ENCODE data around the gene CTCF. TPM values are rescaled to one million over a fixed set of nuclear protein-coding genes. Genes with fewer than 3 reads are reported as not detected.
A peak's percentile ranks its signal among the peaks of the same experiment; 100 is the strongest.

Gene CTCF
- total RNA-seq, 1 experiment from 2014 or later = 58.7 TPM

DNA sequence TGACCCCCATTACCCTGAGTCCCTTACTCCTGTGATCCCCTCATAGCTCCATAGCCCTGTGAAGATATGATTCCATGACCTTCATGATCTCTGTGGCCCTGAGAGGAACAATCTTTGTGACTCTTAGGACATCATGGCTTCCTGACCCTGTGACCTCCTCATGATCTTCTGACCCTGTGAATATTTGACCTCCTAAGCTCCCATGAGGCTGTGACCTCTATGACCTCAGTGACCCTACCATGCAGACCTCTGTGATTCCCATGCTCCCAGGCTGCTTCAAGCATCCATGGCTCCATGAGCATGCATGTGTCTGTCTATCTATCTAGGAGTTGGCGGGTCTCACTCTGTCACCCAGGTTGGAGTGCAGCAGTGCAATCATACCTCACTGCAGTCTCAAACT is 21.6 kb upstream of the CTCF start:
- Histone ChIP-seq H3K4me1 (no peaks in the 10 kb centered on the region), H3K9me3 (replicated peaks) (no peaks in the 10 kb centered on the region), H3K27me3 (no peaks in the 10 kb centered on the region), H3K4me3 (no peak overlapping the region), H3K27ac (no peak overlapping the region), H3K36me3 (no peaks in the 10 kb centered on the region; the same call in 1 of the 2 replicates)
- no peak for DNase-seq

DNA sequence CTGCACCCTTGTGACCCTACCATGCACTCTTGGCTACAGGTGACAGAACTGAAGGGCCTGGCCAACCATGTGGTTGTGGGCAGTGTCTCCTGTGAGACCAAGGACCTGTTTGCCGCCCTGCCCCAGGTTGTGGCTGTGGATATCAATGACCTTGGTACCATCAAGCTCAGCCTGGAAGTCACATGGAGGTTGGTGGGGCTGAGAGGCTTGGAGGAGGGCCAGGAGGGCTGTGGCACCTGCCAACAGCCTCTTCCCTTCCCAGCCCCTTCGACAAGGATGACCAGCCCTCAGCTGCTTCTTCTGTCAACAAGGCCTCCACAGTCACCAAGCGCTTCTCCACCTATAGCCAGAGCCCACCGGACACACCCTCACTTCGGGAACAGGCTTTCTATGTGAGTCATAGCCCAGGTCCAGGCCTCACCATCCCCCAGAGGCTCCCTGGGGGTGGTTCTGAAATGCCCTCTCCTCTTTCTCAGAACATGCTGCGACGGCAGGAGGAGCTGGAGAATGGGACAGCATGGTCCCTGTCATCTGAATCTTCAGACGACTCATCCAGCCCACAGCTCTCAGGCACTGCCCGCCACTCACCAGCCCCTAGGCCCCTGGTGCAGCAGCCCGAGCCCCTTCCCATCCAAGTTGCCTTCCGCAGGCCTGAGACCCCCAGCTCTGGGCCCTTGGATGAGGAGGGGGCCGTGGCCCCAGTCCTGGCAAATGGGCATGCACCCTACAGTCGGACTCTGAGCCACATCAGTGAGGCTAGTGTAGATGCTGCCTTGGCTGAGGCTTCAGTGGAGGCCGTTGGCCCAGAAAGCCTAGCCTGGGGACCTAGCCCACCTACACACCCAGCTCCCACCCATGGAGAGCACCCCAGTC is 20.7 kb upstream of the CTCF start:
- Histone ChIP-seq H3K4me1 (no peaks in the 10 kb centered on the region), H3K9me3 (replicated peaks) (no peaks in the 10 kb centered on the region), H3K27ac (no peak overlapping the region), H3K36me3 (no peaks in the 10 kb centered on the region; the same call in 1 of the 2 replicates), H3K27me3 (no peaks in the 10 kb centered on the region), H3K4me3 (no peak overlapping the region)
- DNase-seq = peak in 1 of 2 experiments; percentile 28

DNA sequence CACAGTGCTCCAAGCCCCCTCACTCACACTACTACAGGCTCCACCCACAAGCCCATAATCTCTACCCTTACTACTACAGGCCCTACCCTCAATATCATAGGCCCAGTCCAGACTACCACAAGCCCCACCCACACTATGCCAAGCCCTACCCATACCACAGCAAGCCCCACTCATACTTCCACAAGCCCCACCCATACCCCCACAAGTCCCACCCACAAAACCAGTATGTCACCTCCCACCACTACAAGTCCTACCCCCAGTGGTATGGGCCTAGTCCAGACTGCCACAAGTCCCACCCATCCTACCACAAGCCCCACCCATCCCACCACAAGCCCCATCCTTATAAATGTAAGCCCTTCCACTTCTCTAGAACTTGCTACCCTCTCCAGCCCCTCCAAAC is 19.9 kb upstream of the CTCF start:
- peak; percentile 63 to 71 for DNase-seq
- H3K36me3 ChIP-seq = no peaks in the 10 kb centered on the region; the same call in 1 of the 2 replicates
- no peaks in the 10 kb centered on the region for H3K27me3 ChIP-seq
- no peak overlapping the region for H3K27ac ChIP-seq
- H3K9me3 ChIP-seq (replicated peaks) = no peaks in the 10 kb centered on the region
- no peaks in the 10 kb centered on the region for H3K4me1 ChIP-seq
- H3K4me3 ChIP-seq = no peak overlapping the region

DNA sequence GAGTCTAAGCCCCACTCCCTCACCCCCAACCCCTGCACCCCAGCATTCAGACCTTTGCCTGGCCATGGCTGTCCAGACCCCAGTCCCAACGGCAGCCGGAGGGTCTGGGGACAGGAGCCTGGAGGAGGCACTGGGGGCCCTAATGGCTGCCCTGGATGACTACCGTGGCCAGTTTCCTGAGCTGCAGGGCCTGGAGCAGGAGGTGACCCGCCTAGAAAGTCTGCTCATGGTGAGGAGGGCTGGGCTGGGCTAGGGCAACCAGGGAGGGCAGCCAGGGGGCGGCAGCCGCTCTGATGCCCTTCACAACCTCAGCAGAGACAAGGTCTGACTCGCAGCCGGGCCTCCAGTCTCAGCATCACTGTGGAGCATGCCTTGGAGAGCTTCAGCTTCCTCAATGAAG is 19.3 kb upstream of the CTCF start:
- DNase-seq = no peak
- H3K27me3 ChIP-seq = no peaks in the 10 kb centered on the region
- no peak overlapping the region for H3K27ac ChIP-seq
- H3K4me3 ChIP-seq = no peak overlapping the region
- no peaks in the 10 kb centered on the region for H3K9me3 ChIP-seq (replicated peaks)
- H3K4me1 ChIP-seq = no peaks in the 10 kb centered on the region
- no peaks in the 10 kb centered on the region; the same call in 1 of the 2 replicates for H3K36me3 ChIP-seq

DNA sequence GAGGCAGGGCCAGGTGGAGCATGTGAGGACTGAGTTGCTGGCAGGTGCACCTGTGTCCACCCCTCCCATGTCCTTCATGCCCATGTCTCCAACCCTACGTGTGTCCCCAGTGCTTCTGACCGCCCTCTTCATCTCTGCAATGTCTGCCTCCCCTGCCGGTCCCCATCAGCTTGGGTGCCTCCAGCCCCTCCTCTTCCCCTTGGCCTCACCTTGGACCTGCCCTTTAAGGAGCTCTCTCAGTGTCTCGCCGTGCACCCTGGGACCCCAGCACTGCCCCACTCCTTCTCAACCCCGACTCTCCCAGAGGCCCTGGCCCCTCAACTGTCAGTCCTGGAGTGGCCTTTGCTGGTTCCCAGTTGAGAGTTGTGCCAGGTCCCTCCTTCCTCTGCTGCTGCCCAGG is 18.7 kb upstream of the CTCF start:
- no peak overlapping the region for H3K27ac ChIP-seq
- H3K9me3 ChIP-seq (replicated peaks) = no peaks in the 10 kb centered on the region
- DNase-seq = no peak
- no peaks in the 10 kb centered on the region for H3K27me3 ChIP-seq
- H3K4me1 ChIP-seq = no peaks in the 10 kb centered on the region
- no peak overlapping the region for H3K4me3 ChIP-seq
- H3K36me3 ChIP-seq = no peaks in the 10 kb centered on the region; the same call in 1 of the 2 replicates

DNA sequence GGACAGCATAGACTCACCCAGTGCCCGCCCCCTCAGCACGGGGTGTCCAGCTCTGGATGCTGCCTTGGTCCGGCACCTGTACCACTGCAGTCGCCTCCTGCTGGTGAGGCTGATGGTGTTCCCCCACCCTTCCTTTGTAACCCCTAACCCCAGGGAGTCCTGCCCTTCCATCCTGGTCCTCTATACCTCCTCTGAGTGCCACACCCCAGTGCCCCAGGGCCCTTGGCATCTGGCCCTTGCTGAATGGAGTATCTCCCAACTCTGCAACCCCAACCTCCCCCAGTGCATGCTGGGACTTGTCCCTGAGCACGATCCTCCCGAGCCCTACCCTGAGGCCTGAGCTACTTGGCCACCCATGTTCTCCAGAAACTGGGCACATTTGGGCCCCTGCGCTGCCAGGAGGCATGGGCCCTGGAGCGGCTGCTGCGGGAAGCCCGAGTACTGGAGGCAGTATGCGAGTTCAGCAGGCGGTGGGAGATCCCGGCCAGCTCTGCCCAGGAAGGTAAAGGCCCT is 17.9 kb upstream of the CTCF start:
- DNase-seq = no peak
- Histone ChIP-seq H3K4me1 (no peaks in the 10 kb centered on the region), H3K27ac (no peak overlapping the region), H3K36me3 (no peaks in the 10 kb centered on the region; the same call in 1 of the 2 replicates), H3K4me3 (no peak overlapping the region), H3K9me3 (replicated peaks) (no peaks in the 10 kb centered on the region), H3K27me3 (no peaks in the 10 kb centered on the region)

DNA sequence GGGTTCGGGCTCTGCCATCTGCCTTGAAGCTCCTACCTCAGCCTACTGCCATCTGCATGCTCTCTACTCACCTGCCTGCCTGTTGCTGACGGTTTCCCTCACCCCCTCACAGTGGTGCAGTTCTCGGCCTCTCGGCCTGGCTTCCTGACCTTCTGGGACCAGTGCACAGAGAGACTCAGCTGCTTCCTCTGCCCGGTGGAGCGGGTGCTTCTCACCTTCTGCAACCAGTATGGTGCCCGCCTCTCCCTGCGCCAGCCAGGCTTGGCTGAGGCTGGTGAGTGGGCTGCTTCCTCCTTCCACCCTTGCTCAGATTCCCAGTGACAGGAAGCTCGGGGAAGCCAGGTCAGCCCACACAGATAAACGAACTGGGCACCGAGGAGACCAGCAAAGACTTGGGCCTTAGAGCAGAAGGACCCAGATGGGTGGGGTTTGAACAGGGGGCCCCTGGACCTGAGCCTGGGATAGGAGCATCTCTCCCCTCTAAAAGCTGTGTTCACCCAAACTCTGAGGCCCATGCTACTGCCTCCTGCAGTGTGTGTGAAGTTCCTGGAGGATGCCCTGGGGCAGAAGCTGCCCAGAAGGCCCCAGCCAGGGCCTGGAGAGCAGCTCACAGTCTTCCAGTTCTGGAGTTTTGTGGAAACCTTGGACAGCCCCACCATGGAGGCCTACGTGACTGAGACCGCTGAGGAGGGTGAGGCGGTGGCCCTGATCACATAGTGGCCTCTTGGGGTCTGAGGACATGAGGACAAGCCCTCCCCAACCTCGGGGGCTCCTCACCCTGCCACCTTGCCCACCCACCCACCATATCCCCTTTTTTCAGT is 17.3 kb upstream of the CTCF start:
- Histone ChIP-seq H3K36me3 (no peaks in the 10 kb centered on the region; the same call in 1 of the 2 replicates), H3K4me1 (no peaks in the 10 kb centered on the region), H3K27ac (no peak overlapping the region), H3K4me3 (no peak overlapping the region), H3K27me3 (no peaks in the 10 kb centered on the region), H3K9me3 (replicated peaks) (no peaks in the 10 kb centered on the region)
- DNase-seq = no peak

DNA sequence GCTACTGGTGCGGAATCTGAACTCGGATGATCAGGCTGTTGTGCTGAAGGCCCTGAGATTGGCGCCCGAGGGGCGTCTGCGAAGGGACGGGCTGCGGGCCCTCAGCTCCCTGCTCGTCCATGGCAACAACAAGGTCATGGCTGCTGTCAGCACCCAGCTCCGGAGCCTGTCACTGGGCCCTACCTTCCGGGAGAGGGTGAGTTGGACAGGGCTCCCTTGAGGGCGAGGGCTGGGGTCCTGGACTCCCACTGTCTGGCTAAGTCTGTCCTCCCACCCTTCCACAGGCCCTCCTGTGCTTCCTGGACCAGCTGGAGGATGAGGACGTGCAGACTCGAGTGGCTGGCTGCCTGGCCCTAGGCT is 16.7 kb upstream of the CTCF start:
- no peak for DNase-seq
- Histone ChIP-seq H3K4me1 (no peaks in the 10 kb centered on the region), H3K27me3 (no peaks in the 10 kb centered on the region), H3K4me3 (no peak overlapping the region), H3K36me3 (no peaks in the 10 kb centered on the region; the same call in 1 of the 2 replicates), H3K9me3 (replicated peaks) (no peaks in the 10 kb centered on the region), H3K27ac (no peak overlapping the region)

DNA sequence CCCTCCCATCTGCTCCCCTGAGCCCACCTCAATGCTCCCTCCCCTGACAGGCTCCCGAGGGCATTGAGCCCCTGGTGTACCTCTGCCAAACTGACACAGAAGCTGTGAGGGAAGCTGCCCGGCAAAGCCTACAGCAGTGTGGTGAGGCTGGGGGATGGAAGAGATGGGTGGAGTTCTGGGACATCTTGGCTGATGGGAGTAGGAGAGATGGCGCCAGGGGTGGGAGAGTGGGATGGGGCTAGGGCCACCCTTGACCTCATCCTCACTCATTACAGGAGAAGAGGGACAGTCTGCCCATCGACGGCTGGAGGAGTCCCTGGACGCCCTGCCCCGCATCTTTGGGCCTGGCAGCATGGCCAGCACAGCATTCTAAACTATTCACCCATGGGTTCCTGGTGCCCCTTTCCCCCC is 16.2 kb upstream of the CTCF start:
- Histone ChIP-seq H3K27me3 (no peaks in the 10 kb centered on the region), H3K4me3 (no peak overlapping the region), H3K27ac (no peak overlapping the region), H3K36me3 (no peaks in the 10 kb centered on the region), H3K4me1 (no peaks in the 10 kb centered on the region), H3K9me3 (replicated peaks) (no peaks in the 10 kb centered on the region)
- no peak for DNase-seq

DNA sequence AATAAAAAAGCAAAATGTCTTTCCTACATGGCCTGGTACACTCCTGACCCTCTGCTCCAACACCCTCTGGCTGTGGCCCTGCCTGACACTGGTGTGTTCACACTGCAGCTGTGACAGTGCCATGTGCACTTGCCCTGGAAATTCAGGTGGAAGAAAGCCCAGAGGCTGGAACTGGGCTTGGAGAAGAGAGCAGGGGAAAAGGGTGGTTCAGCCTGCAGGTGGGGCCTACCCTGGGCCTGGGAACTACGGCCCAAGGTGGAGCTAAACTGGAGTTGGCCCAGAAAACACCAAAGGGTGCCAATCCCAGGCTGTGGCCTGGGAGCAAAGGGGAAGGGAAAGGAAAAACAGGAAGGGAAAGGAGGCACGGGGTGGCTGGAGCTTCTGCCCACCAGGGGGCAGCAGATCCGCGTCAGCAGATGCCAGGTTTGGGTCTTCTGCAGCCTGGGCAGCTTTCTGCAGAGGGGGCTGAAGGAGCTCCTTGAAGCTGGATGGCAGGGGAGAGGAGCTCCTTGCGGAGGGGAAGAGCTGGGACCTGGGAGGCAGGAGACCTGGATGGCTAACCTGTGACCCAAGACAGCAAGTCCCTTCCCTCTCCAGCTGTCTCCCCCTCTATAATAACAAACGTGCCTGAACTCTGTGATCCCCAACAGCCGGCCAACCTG is 15.4 kb upstream of the CTCF start:
- no peaks in the 10 kb centered on the region for H3K36me3 ChIP-seq
- no peak overlapping the region for H3K4me3 ChIP-seq
- no peak overlapping the region for H3K27ac ChIP-seq
- no peaks in the 10 kb centered on the region for H3K9me3 ChIP-seq (replicated peaks)
- DNase-seq = peak; percentile 48 to 72
- H3K27me3 ChIP-seq = no peaks in the 10 kb centered on the region
- H3K4me1 ChIP-seq = no peaks in the 10 kb centered on the region

DNA sequence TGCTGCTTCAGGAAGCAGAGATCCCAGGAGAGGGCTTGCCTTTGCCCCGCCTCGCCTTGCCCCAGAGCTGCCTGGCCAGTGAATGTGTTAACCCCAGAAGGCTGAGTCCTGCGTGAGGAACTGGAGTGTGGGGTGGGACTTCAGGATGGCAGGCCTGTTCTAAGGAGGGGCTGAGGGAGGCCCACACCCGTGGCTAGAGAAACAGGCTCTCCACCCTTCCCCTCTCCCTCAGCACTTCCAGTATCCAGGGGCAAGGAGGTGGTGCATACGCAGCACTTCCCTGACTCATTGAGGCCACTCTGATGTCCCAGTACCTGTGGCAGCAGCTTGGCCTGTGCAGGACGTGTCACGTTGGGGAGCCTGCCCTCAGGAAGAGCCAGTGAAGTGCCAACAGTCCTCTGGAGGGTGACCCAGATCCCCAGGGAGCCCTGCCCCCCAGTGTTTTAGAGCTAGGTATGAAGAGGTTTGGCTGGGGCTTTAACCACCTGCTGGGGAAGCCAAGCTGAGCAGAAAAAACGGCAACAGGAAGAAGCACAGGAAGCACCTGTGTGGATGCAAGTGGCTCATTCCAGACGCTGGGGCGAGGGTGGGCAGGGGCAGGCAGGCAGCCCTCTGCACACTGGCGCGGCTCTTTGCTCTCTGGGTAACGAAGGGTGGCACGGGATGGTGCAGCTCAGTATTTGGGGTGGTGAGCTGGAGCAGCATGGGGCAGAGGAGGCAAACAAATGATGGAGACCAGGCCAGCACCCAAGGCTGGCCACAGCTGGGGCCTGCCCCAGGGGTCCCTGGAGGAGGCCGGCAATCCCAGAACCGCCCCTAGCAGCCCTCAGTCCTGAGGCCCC is 14.7 kb upstream of the CTCF start:
- Histone ChIP-seq H3K27me3 (no peaks in the 10 kb centered on the region), H3K4me1 (no peaks in the 10 kb centered on the region), H3K36me3 (no peaks in the 10 kb centered on the region), H3K9me3 (replicated peaks) (no peaks in the 10 kb centered on the region), H3K27ac (no peak overlapping the region), H3K4me3 (no peak overlapping the region)
- DNase-seq = no peak

DNA sequence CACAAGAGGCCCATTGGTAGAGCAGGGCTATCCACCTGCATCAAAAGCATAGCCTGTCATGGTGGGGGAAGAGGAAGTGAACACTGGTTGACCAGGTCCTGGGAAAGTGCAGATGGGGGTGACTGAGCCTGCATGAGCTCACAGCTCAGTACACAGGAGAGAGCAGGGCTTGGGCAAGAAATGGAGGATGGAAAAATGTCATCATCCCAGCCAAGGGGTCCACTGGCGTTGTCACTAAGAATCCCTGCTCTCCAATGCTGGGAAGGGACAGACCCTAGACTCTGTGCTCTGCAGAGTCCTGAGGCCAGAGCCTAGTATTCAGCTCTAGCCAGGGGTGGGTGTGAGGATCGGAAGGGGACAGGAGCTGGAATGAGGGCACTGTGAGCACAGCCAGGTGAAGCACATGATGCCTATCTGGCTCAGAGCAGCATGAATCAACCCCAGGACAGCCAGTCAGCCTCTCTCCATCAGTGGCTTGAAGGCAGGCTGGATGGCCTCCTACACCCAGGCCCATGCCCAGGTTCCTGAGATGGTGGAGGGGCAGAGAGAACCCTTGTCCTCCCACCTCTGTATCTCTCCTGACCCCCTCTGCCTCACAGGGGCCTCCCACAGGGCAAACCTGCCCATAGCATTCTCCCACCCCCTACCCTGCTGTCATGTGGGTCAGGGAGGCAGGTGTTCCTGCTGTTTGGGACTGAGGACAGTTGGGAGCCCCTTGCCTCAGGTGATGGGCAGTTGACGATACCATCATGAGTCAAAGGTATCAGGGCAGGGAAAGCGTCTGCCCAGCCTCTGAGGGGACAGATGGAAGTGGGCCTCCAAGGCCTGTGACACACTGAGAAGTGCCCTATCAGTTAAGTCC is 13.8 kb upstream of the CTCF start:
- no peak overlapping the region for H3K27ac ChIP-seq
- H3K36me3 ChIP-seq = no peaks in the 10 kb centered on the region

DNA sequence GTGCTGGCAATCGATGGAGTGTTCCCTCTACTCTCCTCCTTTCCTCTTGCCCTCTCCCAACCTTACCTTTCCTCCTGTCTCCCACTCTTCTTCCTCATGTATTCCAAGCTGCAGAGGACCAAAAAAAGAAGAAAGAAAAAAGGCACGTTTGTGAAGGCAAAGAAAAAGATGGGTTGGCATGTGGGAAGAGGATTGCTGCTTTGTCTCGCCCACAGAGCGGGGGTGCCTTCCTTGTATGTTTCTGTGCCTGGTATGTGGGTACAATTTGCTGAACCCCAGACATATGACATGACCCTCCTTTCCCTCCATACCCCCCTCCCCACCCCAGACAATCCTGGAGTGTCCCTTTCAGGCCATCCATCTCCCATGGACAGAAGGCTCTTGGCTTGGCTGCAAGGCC is 13.1 kb upstream of the CTCF start:
- no peak overlapping the region for H3K27ac ChIP-seq
- no peak for DNase-seq
- no peak overlapping the region for H3K4me3 ChIP-seq
- H3K9me3 ChIP-seq (replicated peaks) = no peaks in the 10 kb centered on the region
- H3K36me3 ChIP-seq = no peaks in the 10 kb centered on the region
- H3K4me1 ChIP-seq = no peaks in the 10 kb centered on the region
- H3K27me3 ChIP-seq = no peaks in the 10 kb centered on the region

More for the DNA sequence above, 13.8 kb upstream of the CTCF start:
- H3K27me3 ChIP-seq = no peaks in the 10 kb centered on the region
- H3K4me3 ChIP-seq = no peak overlapping the region
- no peaks in the 10 kb centered on the region for H3K4me1 ChIP-seq
- DNase-seq = no peak
- H3K9me3 ChIP-seq (replicated peaks) = no peaks in the 10 kb centered on the region
